WTC11 (cell line): ENCODE measurements around the gene ULK4. TPM values are rescaled to one million over a fixed set of nuclear protein-coding genes. Genes with fewer than 3 reads are reported as not detected.
"Not testable (repeated sequence)": the region's sequence is repeated elsewhere in the genome, so short reads cannot be mapped to it uniquely, and the experiment has no call there.

Experiments used
- ATAC-seq: fragments of 200-7000 bp; cut with Tn5 transposase; 2 replicates; pipeline ENCODE4 v1.10.0; 2021; ENCODE audit warnings: mild to moderate bottlenecking, moderate library complexity
- CTCF ChIA-PET: fragments of 300-600 bp; sonication (Branson Sonifier 250); formaldehyde crosslinking; loops from one replicate; lab custom pipeline; 2021; ENCODE audit warnings: antibody characterized with exemption; lab: Charles Lee
- POLR2A ChIA-PET: fragments of 350-600 bp; sonication (Branson Sonifier 250); formaldehyde crosslinking; loops from one replicate; lab custom pipeline; 2021; ENCODE audit warnings: antibody characterized with exemption; lab: Charles Lee
- DNase-seq: peaks from one replicate; pipeline ENCODE4 v3.0.0; 2021; ENCODE audit warnings: low spot score
- H3K27ac Mint-ChIP-seq: 2 replicates; pipeline ENCODE4 v1.8.0; 2021; ENCODE audit warnings: mixed read lengths
- H3K27me3 Mint-ChIP-seq: 2 replicates; pipeline ENCODE4 v1.8.0; 2021; ENCODE audit warnings: low read depth, mild to moderate bottlenecking, moderate library complexity, mixed read lengths
- H3K36me3 Mint-ChIP-seq: 2 replicates; pipeline ENCODE4 v1.8.0; 2021; ENCODE audit warnings: mixed read lengths
- H3K4me1 Mint-ChIP-seq: 2 replicates; pipeline ENCODE4 v1.8.0; 2022; ENCODE audit warnings: mixed read lengths
- H3K4me3 Mint-ChIP-seq: 2 replicates; pipeline ENCODE4 v1.8.0; 2021; ENCODE audit warnings: mild to moderate bottlenecking, moderate library complexity, mixed read lengths
- H3K9me3 Mint-ChIP-seq: 2 replicates; pipeline ENCODE4 v1.8.0; 2021; ENCODE audit warnings: mixed read lengths
- AFF4 ChIP-seq: sonication (generic); formaldehyde crosslinking; IDR thresholded peaks from 2 replicates; pipeline ENCODE4 v1.8.1; 2023; ENCODE audit warnings: mild to moderate bottlenecking, missing genetic modification reagents, borderline replicate concordance
- ARID4B ChIP-seq: sonication (generic); formaldehyde crosslinking; IDR thresholded peaks from 2 replicates; pipeline ENCODE4 v1.8.0; 2023; ENCODE audit warnings: missing genetic modification reagents, mild to moderate bottlenecking, borderline replicate concordance
- ELF4 ChIP-seq: sonication (generic); formaldehyde crosslinking; IDR thresholded peaks from 2 replicates; pipeline ENCODE4 v1.8.1; 2022; ENCODE audit warnings: low read depth, mild to moderate bottlenecking, moderate library complexity, missing genetic modification reagents
- ERG ChIP-seq: fragments of 250-450 bp; sonication (Bioruptor Pico); IDR thresholded peaks from 2 replicates; pipeline ENCODE4 v1.8.0; 2021; ENCODE audit warnings: mild to moderate bottlenecking
- GRHL2 ChIP-seq: fragments of 250-450 bp; sonication (Bioruptor Pico); IDR thresholded peaks from 2 replicates; pipeline ENCODE4 v1.8.0; 2022; ENCODE audit warnings: mild to moderate bottlenecking, moderate library complexity; ENCODE audit not compliant: insufficient replicate concordance, severe bottlenecking
- HMGA2 ChIP-seq: fragments of 250-450 bp; sonication (Bioruptor Pico); IDR thresholded peaks from 2 replicates; pipeline ENCODE4 v1.4.0; 2021; ENCODE audit warnings: mild to moderate bottlenecking, moderate library complexity
- SMAD4 ChIP-seq: sonication (generic); formaldehyde crosslinking; IDR thresholded peaks from 2 replicates; pipeline ENCODE4 v1.8.0; 2022; ENCODE audit warnings: mild to moderate bottlenecking, missing genetic modification reagents
- USF2 ChIP-seq: sonication (generic); formaldehyde crosslinking; IDR thresholded peaks from 2 replicates; pipeline ENCODE4 v1.8.1; 2023; ENCODE audit warnings: mild to moderate bottlenecking, missing genetic modification reagents, moderate library complexity
- ZNF396 ChIP-seq: fragments of 250-450 bp; sonication (Bioruptor Pico); IDR thresholded peaks from 2 replicates; pipeline ENCODE4 v1.8.0; 2021; ENCODE audit warnings: mild to moderate bottlenecking, moderate library complexity, borderline replicate concordance
- ZNF423 ChIP-seq: fragments of 250-450 bp; sonication (Bioruptor Pico); IDR thresholded peaks from 2 replicates; pipeline ENCODE4 v2.1.2; 2022; ENCODE audit warnings: mild to moderate bottlenecking, moderate library complexity
- ZNF671 ChIP-seq: fragments of 250-450 bp; sonication (Bioruptor Pico); IDR thresholded peaks from 2 replicates; pipeline ENCODE4 v1.8.0; 2021; ENCODE audit warnings: mild to moderate bottlenecking
- total RNA-seq: library from RNA; stranded (reverse); gene quantifications from 3 replicates; pipeline ENCODE4 v1.2.3, GENCODE V29; 2021
- TF ChIP-seq, protein P1 (sequence below): sonication (generic); formaldehyde crosslinking; IDR thresholded peaks from 2 replicates; pipeline ENCODE4 v1.8.1; 2022; ENCODE audit warnings: low read depth, missing genetic modification reagents, borderline replicate concordance
- TF ChIP-seq, protein P2 (sequence below): fragments of 250-450 bp; sonication (Bioruptor Pico); IDR thresholded peaks from 2 replicates; pipeline ENCODE4 v2.1.2; 2022; ENCODE audit warnings: mild to moderate bottlenecking, moderate library complexity
- TF ChIP-seq, protein P3 (sequence below): sonication (generic); formaldehyde crosslinking; IDR thresholded peaks from 2 replicates; pipeline ENCODE4 v1.8.1; 2022; ENCODE audit warnings: mild to moderate bottlenecking, missing genetic modification reagents, moderate library complexity, borderline replicate concordance
- TF ChIP-seq, protein P4 (sequence below): sonication (generic); formaldehyde crosslinking; IDR thresholded peaks from 2 replicates; pipeline ENCODE4 v1.8.1; 2022; ENCODE audit warnings: mild to moderate bottlenecking, moderate library complexity, missing genetic modification reagents

Gene ULK4
- total RNA-seq, 1 experiment from 2014 or later = 9.2 TPM

DNA sequence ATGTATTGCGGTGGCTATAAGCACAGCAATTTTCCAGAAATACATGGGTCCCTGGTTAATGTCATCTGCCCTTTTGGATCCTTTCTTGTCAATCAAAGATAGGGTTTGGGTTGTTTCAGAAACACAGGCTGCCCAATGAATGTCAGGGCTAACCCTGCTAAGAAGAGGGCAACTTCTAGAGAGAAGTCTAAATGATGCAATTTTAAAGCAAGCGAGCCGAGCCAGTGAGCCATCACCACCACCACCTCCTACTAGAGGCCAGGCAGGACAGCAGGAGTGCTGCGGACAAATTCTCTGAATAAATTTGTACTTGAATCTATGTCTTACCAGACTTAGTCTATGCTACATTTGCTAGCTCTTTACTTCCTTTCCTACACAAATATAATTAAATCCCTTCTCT, 514.2 kb downstream of the ULK4 start (continued):
- TF ChIP-seq ERG (CRISPR knock-in tag) = no peak
- no peak for TF ChIP-seq USF2 (CRISPR knock-in tag)
- TF ChIP-seq, protein P1, sequence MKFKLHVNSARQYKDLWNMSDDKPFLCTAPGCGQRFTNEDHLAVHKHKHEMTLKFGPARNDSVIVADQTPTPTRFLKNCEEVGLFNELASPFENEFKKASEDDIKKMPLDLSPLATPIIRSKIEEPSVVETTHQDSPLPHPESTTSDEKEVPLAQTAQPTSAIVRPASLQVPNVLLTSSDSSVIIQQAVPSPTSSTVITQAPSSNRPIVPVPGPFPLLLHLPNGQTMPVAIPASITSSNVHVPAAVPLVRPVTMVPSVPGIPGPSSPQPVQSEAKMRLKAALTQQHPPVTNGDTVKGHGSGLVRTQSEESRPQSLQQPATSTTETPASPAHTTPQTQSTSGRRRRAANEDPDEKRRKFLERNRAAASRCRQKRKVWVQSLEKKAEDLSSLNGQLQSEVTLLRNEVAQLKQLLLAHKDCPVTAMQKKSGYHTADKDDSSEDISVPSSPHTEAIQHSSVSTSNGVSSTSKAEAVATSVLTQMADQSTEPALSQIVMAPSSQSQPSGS (CRISPR knock-in tag) = no peak
- TF ChIP-seq SMAD4 (CRISPR knock-in tag) = no peak

- H3K36me3 Mint-ChIP-seq, H3K27me3 Mint-ChIP-seq, H3K4me3 Mint-ChIP-seq, H3K27ac Mint-ChIP-seq, POLR2A ChIA-PET, DNase-seq, CTCF ChIA-PET, H3K9me3 Mint-ChIP-seq, ATAC-seq: not testable (repeated sequence)
- peaks cover 11% of the 10 kb centered on the region for H3K4me1 Mint-ChIP-seq
Observed at GRCh38 chr3:41446316-41446715, 515.6 kb downstream of the ULK4 start.

GRCh38 chr3:41441568-41441967, 520.3 kb downstream of the ULK4 start:
- H3K4me3 Mint-ChIP-seq = no peak overlapping the region
- ATAC-seq = no peak
- TF ChIP-seq AFF4 (no peak), GRHL2 (CRISPR knock-in tag) (no peak), HMGA2 (no peak), ZNF396 (CRISPR knock-in tag) (no peak), ELF4 (CRISPR knock-in tag) (no peak), ARID4B (no peak), ZNF423 (CRISPR knock-in tag) (no peak), ZNF671 (CRISPR knock-in tag) (no peak)
- TF ChIP-seq, protein P2, sequence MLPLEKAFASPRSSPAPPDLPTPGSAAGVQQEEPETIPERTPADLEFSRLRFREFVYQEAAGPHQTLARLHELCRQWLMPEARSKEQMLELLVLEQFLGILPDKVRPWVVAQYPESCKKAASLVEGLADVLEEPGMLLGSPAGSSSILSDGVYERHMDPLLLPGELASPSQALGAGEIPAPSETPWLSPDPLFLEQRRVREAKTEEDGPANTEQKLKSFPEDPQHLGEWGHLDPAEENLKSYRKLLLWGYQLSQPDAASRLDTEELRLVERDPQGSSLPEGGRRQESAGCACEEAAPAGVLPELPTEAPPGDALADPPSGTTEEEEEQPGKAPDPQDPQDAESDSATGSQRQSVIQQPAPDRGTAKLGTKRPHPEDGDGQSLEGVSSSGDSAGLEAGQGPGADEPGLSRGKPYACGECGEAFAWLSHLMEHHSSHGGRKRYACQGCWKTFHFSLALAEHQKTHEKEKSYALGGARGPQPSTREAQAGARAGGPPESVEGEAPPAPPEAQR (CRISPR knock-in tag) = no peak
- TF ChIP-seq, protein P3, sequence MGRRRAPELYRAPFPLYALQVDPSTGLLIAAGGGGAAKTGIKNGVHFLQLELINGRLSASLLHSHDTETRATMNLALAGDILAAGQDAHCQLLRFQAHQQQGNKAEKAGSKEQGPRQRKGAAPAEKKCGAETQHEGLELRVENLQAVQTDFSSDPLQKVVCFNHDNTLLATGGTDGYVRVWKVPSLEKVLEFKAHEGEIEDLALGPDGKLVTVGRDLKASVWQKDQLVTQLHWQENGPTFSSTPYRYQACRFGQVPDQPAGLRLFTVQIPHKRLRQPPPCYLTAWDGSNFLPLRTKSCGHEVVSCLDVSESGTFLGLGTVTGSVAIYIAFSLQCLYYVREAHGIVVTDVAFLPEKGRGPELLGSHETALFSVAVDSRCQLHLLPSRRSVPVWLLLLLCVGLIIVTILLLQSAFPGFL (CRISPR knock-in tag) = no peak
- TF ChIP-seq, protein P4, sequence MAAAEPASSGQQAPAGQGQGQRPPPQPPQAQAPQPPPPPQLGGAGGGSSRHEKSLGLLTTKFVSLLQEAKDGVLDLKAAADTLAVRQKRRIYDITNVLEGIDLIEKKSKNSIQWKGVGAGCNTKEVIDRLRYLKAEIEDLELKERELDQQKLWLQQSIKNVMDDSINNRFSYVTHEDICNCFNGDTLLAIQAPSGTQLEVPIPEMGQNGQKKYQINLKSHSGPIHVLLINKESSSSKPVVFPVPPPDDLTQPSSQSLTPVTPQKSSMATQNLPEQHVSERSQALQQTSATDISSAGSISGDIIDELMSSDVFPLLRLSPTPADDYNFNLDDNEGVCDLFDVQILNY (CRISPR knock-in tag) = no peak
- ChIA-PET CTCF (no interaction called here), POLR2A (no interaction called here)
- H3K9me3 Mint-ChIP-seq = peaks cover 20% of the 10 kb centered on the region
- H3K27me3 Mint-ChIP-seq = no peaks in the 10 kb centered on the region
- DNase-seq = no peak
- H3K4me1 Mint-ChIP-seq = peaks cover 20% of the 10 kb centered on the region
- H3K27ac Mint-ChIP-seq = no peak overlapping the region
- peaks cover 12% of the 10 kb centered on the region for H3K36me3 Mint-ChIP-seq
